K562 treated with DMSO at 1 percent for 24 hours (cell line): ENCODE results near the gene POTEM. TPM values are rescaled to one million over a fixed set of nuclear protein-coding genes. Genes with fewer than 3 reads are reported as not detected.

ENCODE experiments used
- total RNA-seq: library from RNA; unstranded; fragments of 300-600 nt; gene quantifications from 2 replicates; pipeline ENCODE4 v1.2.3, GENCODE V29; 2022; ENCODE audit warnings: low read depth; ENCODE audit not compliant: insufficient read depth

POTEM gene
- not detected in 2 replicates for total RNA-seq

DNA sequence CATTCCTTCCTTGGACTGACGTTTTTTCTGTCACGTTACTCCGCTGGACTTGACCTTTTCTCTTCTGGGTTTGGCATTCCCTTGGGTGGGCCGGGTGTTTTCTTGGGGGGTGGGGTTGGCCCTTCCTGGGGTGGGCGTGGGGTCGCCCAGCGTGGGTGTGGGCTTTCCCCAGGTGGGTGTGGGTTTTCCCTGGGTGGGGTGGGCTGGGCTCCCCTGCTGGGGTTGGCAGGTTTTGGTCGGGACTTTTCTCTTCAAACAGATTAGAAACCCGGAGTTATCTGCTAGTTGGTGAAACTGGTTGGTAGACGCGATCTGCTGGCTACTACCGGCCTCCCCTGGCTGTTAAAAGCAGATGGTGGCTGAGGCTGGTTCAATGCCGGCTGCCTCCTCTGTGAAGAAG lies at the start of gene POTEM:
POTEM (plus strand) TSS at position 301 of the 400 bp plus-strand sequence; CDS start at position 353, 52 bp downstream.

